Measurements from ENCODE around the gene CPNE9.

CPNE9 gene

DNA sequence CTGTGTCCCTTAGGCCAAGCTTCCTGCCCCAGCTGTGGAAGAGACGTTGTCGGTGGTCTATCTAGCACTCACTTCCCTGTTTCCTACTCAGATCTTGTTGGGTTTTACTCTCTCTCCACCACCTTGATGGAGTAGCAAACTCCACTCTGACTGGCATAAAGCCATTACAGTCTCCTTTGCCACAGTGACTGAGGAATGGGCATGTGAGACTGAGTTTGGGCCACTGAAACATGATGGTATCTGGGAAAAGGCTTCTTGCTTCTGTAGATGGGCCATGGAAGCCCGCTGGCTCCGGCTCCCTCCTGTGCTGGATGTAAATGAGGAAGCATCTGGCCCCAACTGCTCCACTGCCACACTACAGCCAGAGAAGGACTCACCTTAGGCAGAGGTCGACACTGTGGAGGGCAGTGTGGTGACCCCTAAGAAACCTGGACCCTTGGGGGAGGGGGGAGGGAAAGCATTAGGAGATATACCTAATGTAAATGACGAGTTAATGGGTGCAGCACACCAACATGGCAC lies 75.5 kb downstream of the CPNE9 start:
- DNase-seq (ENCODE audit: low read depth): no peak
